OCI-M2 (cell line): Measurements from ENCODE around the gene TMC4.

ENCODE experiments used
- DNase-seq: peaks from one replicate; lab custom pipeline; 2025; ENCODE audit not compliant: unreplicated experiment; lab: John Stamatoyannopoulos, UW

The TMC4 gene

DNA sequence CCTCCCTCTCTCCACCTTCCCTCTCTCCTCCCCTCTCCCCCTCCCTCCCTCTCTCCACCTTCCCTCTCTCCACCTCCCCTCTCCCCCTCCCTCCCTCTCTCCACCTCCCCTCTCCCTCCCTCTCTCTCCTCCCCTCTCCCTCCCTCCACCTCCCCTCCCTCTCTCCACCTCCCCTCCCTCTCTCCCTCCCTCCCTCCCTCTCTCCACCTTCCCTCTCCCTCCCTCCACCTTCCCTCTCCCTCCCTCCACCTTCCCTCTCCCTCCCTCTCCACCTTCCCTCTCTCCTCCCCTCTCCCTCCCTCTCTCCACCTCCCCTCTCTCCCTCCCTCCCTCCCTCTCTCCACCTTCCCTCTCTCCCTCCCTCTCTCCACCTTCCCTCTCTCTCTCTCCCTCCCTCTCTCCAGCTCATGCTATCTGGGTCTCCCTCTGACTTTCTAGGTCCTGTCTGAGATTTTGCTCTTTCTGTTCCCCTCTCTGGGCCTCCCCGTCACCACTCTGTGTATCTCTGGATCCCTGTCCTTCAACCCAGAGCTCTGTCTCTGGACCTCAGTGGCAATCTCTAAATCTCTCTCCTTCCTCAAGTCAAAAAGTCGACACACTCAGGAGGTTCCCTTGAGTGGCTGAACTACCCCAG is 38.9 kb downstream of the TMC4 start:
- DNase-seq, result no peak

DNA sequence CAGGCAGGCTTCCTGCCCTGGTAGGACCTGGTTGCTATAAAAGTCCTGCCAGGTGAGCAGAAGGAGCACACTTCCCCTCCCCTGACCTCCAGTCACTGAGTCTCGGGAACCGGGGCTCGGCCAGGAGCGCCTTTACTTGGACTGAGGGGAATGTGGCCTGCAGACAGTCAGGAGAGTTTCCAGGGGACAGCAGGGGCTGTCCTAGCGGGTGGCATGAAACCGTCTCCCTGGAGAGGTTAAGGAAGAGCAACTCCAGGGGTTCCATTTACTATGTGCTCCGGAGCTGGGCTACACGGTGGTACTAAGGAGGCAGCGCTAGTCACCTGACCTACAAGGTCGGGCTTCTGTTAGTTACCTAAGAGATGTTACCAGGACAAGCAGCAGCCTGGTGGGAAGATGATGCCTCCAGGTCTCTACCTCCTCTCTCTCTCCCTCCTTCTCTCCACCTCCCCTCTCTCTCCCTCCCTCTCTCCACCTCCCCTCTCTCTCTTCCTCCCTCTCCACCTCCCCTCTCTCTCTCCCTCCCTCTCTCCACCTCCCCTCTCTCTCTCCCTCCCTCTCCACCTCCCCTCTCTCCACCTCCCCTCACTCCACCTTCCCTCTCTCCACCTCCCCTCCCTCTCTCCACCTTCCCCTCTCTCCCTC is 39.5 kb downstream of the TMC4 start:
- DNase-seq, result no peak

DNA sequence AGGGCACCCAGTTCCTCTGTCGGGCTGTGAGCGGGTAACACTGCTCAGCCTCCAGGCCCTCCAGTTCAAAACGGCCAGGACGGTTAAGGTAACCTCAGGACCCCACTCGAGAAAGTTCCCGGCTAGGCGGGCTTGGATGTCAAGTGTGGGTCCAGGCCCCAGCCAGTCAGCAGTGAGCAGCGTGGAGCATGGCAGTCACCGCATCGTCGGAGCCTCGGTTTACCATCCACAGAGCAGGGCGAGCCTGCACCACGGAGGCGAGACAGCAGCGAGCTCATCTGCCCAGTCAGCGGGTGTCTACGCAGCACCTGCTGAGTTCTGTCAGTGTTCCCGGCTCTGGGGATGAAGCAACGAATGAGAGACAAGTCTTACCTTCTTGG is 43.4 kb downstream of the TMC4 start:
- no peak for DNase-seq

DNA sequence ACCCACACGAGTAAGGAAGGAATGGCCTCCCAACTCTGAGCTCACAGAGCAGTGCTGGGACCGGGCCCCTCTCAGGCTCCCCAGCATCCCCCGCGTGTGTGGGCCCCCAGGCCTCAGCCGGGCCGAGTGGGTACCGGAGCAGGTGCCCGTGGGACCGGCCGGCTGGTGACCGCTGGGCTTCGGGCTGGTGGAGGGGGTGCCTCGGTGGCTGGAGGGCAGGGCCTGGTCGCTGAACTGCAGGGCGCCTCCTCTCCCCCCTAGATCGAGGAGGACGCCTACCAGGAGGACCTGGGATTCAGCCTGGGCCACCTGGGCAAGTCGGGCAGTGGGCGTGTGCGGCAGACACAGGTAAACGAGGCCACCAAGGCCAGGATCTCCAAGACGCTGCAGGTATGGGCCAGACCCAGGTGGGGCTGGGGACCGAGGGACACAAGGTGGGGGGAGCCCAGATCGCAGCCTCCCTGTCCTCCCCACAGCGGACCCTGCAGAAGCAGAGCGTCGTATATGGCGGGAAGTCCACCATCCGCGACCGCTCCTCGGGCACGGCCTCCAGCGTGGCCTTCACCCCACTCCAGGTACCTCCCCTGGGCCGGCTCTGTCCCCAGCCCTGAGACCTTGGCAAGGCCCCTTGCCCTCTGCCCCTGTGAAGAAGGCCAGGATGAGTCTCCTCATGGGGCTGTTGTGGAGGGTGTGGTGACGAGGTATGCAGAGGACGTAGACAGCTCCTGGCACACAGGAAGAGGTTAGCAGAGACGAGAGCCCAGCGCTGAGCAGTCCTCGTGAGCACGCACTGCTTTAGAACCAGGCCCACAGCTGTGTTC is 44.0 kb downstream of the TMC4 start:
- no peak for DNase-seq

DNA sequence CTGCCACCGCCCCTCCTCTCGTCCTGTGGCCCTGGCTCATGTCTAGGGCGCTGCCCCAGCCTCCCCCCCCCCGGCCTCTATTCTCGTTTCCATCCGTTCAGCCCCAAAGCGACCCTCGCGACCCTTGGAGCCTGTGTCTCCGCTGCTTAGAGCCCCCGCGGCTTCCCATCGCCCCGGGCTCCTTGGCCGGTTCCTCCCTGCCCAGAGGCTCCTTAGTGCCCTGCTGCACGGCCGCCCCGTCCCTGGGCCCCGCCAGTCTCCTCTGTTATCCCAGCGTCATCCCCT is 44.6 kb downstream of the TMC4 start:
- DNase-seq, result no peak

DNA sequence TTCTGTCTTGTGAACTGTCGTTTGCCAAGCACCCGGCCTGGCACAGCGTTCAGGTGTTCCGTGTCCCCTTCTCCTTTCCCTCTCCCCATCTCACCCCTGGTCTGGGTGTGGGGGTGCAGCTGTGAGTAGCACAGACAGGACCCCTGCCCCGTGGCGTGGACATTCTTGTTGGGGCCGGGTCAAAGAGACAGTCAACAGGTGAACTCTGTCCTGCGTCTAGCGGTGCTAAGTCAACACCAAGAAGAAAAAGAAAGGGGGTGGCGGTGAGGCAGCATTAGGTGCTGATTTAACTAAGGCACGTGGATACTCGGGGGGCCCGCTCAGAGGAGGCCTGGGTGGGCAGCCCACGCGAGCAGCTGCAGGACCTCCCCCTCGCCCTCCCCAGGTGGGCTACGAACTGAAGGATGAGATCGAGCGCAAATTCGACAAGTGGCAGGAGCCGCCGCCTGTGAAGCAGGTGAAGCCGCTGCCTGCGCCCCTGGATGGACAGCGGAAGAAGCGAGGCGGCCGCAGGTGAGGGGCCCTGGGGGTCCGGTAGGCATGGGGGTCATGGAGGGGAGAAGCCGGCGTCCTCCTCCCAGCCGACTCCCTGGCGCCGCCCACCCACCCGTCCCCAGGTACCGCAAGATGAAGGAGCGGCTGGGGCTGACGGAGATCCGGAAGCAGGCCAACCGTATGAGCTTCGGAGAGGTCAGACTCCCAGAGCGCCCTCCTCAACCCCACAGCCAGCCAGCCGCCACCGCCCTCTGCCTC is 45.1 kb downstream of the TMC4 start:
- DNase-seq, result no peak

DNA sequence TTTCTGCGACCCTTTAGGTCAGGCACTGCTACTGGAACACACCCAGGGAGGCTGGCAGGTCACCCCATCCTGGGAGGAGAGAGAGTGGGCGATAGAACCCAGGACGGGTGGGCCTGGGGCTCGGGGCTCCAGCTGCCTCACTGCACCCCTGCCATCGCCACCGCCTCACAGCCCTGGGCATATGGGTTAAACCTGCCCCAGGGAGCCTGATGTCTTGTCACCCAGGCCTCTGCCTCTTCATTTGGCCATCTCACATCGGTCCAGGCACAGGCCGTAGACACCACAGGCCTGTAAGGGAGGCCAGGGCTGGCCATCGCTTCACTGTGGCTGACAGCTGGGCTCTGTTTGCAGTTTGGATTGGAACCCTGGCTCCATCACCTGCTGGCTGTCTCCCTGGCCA is 47.2 kb downstream of the TMC4 start:
- DNase-seq, result no peak

DNA sequence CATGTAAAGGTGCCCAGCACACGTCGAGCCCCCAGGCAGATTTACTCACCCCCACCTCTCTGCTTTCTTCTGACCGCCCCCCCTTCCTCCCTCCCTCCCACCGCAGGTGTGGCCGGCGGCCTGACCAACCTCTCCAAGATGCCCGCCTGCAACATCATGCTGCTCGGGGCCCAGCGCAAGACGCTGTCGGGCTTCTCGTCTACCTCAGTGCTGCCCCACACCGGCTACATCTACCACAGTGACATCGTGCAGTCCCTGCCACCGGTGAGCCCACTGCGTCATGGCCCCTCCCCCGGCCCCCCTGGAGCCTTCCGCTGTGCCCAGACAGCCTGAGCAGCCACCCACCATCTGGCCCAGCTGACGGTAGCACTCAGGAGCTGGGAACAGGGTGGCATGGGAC is 48.6 kb downstream of the TMC4 start:
- DNase-seq, result no peak

DNA sequence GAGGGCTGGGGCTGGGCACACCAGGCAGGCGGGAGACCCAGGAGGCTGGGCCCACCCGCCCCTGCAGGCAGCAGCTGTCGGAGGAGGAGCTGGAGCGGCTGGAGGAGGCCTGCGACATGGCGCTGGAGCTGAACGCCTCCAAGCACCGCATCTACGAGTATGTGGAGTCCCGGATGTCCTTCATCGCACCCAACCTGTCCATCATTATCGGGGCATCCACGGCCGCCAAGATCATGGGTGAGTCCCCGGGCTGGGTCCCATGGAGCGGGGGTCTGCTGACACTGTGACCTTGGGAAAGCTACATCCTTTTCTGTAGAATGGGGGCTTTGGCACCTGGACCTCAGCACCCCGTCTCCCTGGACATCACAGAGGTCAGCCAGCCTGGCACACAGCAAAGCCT is 49.3 kb downstream of the TMC4 start:
- no peak for DNase-seq

DNA sequence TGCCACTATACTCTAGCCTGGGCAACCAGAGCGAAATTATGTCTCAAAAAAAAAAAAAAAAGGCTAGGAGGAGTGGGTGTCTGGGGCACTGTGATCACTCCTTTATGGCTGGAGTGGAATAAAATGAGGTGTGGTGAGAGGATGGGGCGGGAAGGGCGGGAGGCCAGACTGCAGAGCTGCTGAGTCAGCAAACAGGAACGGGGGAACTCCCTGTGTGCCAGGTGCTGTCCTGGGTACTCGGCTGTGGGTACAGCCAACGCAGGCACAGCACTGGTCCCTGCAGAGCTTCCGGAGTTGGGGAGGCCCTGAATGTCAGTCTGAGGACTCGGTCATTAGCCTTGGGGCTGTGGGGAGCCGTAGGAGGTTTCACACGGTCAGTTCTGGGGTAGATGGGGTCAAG is 51.7 kb downstream of the TMC4 start:
- no peak for DNase-seq

DNA sequence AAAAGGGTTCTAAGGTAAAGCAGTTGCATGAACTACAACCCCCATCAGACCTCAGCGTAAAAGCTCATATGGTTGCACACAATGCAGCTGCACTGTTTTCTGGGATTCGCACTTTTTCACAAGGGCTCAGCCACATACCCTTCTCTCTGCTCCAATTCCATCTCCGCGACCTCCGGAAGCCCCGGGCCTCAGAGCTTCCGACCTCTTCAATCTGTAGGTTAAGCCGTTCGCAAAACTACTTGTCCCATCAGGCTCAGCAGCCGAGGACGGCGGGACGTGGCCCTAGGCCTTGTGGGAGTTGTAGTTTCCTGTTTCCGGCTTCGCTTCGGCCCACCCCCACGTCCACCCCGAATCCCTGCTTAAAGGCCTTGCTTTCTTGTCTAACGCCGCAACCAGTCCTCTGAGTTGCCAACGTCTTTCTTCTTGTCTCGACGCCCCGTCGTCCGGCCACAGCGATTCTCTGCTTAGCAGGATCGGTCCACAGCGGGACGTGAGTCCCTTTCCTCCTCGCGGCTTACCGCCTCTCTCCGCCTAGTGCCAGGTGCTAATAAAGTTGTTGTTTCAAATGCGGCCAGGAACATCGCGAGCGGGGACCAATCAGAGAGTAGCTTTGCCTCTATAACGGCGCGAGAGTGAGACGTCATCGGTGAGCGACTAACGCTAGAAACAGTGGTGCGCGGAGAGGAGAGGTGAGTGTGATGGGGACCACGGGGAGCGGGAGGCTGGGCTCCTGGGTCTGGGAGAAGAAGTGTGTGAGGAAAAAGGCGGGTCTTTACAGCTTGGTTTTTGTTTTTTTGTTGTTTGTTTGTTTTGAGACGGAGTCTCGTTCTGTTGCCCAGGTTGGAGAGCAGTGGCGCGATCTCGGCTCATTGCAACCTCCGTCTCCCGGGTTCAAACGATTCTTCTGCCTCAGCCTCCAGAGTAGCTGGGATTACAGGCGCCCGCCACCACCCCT is 57.6 kb downstream of the TMC4 start, which contains the start of the genes PRPF31 and TFPT:
Gene PRPF31, plus strand, starts transcription at position 646 of the 955 bp plus-strand sequence. CDS start 2,525 bp downstream, outside the sequence.
Gene TFPT, minus strand, starts transcription at position 549 of the 955 bp plus-strand sequence. Its CDS starts 388 bp downstream, at position 161.
- peak; percentile 97 for DNase-seq

DNA sequence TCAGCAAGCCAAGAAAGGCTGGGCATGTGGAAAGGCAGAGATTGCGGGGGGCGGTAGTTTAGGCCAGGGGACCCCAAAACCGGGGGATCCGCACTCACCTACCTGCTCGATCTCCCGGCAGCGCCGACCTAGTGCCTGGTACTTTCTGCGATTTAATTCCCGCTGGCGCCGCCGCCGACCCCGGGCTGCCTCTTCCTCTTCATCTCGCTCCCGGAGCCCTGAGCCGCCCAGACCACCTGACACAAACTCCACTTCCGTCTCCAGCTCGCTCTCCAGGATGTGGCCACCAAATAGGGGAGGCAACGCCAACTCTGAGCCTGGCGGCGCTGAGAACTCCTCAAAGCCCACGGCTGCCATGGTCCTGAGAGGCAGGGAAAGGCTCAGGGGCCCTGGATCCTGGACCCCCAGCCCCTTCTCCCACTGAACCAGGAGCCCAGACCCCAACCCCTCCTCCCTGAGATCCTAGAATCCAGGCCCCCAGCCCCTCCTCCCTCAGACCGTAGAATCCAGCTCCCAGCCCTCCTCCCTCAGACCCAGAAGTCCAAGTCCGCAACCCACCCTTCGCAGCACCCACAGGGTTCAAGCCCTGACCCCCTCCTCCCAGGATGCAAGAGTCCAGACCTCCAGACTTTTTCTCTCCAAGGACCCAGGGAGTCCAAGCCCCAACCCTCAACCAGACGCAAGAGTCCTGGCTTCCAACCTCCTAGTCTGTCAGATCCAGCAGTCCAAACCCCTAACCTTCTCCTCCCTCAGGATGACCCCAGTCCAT is 58.4 kb downstream of the TMC4 start:
- no peak for DNase-seq
